Loucy (cell line): Measurements from ENCODE around the gene BCHE.

Source experiments
- H2AFZ ChIP-seq: fragments of 200-600 bp; sonication (generic); 2 replicates; pipeline ENCODE4 v1.6.0; 2016; ENCODE audit warnings: antibody characterized with exemption, mild to moderate bottlenecking, low read length, moderate library complexity
- H3F3A ChIP-seq: fragments of 200-600 bp; 2 replicates; pipeline ENCODE4 v1.6.0; 2016; ENCODE audit warnings: antibody characterized with exemption, low read depth, mild to moderate bottlenecking
- H3K27me3 ChIP-seq: fragments of 200-600 bp; sonication (generic); 2 replicates; pipeline ENCODE4 v1.6.1; 2014; ENCODE audit warnings: low read length, mild to moderate bottlenecking; ENCODE audit not compliant: insufficient read depth, poor library complexity, severe bottlenecking
- H3K36me3 ChIP-seq: fragments of 200-600 bp; sonication (generic); 2 replicates; pipeline ENCODE4 v1.6.1; 2016; ENCODE audit warnings: low read length; ENCODE audit not compliant: insufficient read depth
- H3K4me1 ChIP-seq: fragments of 200-600 bp; sonication (generic); 2 replicates; pipeline ENCODE4 v1.5.1; 2014; ENCODE audit warnings: low read length, mild to moderate bottlenecking; ENCODE audit not compliant: insufficient read depth, poor library complexity, severe bottlenecking
- H3K4me2 ChIP-seq: fragments of 200-600 bp; sonication (generic); 2 replicates; pipeline ENCODE4 v1.6.0; 2014; ENCODE audit warnings: antibody characterized with exemption, low read length, low read depth, mild to moderate bottlenecking; ENCODE audit not compliant: poor library complexity, severe bottlenecking
- H3K4me3 ChIP-seq: fragments of 200-600 bp; sonication (generic); 2 replicates; pipeline ENCODE4 v1.5.1; 2014; ENCODE audit warnings: low read length, mild to moderate bottlenecking, mixed read lengths; ENCODE audit not compliant: poor library complexity, severe bottlenecking
- H3K79me2 ChIP-seq: fragments of 200-600 bp; sonication (generic); 2 replicates; pipeline ENCODE4 v1.6.1; 2014; ENCODE audit warnings: low read length; ENCODE audit not compliant: insufficient read depth
- H3K9ac ChIP-seq: fragments of 200-600 bp; sonication (generic); 2 replicates; pipeline ENCODE4 v1.6.0; 2014; ENCODE audit warnings: mild to moderate bottlenecking, low read depth, low read length, moderate library complexity; ENCODE audit not compliant: poor library complexity, severe bottlenecking
- H3K9me2 ChIP-seq: fragments of 200-600 bp; sonication (generic); replicated peaks from 2 replicates; pipeline ENCODE4 v1.6.1; 2016; ENCODE audit warnings: low read depth, low read length, mixed read lengths
- H3K9me3 ChIP-seq: fragments of 200-600 bp; sonication (generic); 2 replicates; pipeline ENCODE4 v1.6.1; 2014; ENCODE audit warnings: mild to moderate bottlenecking, antibody characterized with exemption, low read length, low read depth; ENCODE audit not compliant: insufficient read depth
- H4K20me1 ChIP-seq: fragments of 200-600 bp; sonication (generic); 2 replicates; pipeline ENCODE4 v1.6.0; 2014; ENCODE audit warnings: antibody characterized with exemption, low read length, mild to moderate bottlenecking; ENCODE audit not compliant: insufficient read depth, poor library complexity, severe bottlenecking
- CTCF ChIP-seq: fragments of 200-600 bp; sonication (generic); conservative IDR thresholded peaks from 2 replicates; pipeline ENCODE4 v1.5.1; 2014; ENCODE audit warnings: mild to moderate bottlenecking, antibody characterized with exemption, low read length
- EZH2phosphoT487 ChIP-seq: fragments of 200-600 bp; IDR thresholded peaks from 2 replicates; pipeline ENCODE4 v1.6.1; 2018; ENCODE audit warnings: antibody characterized with exemption, mild to moderate bottlenecking, moderate library complexity, borderline replicate concordance

BCHE gene

GRCh38 chr3:165759041-165759440 lies 78.2 kb downstream of the BCHE start:
- no peaks in the 10 kb centered on the region for H3K36me3 ChIP-seq
- no peaks in the 10 kb centered on the region for H3F3A ChIP-seq
- no peaks in the 10 kb centered on the region for H3K27me3 ChIP-seq
- TF ChIP-seq EZH2phosphoT487, result no peak
- TF ChIP-seq CTCF, result no peak
- no peaks in the 10 kb centered on the region for H3K4me1 ChIP-seq
- no peaks in the 10 kb centered on the region for H3K9me2 ChIP-seq
- no peaks in the 10 kb centered on the region for H3K9me3 ChIP-seq
- no peak overlapping the region for H3K9ac ChIP-seq
- no peaks in the 10 kb centered on the region for H3K79me2 ChIP-seq
- H4K20me1 ChIP-seq, result no peaks in the 10 kb centered on the region
- no peak overlapping the region for H2AFZ ChIP-seq
- no peak overlapping the region for H3K4me3 ChIP-seq
- no peak overlapping the region for H3K4me2 ChIP-seq

- Histone ChIP-seq H3K9me3 (no peaks in the 10 kb centered on the region), H3K36me3 (no peaks in the 10 kb centered on the region), H2AFZ (no peak overlapping the region), H3K27me3 (no peaks in the 10 kb centered on the region), H3F3A (no peaks in the 10 kb centered on the region), H3K9me2 (no peaks in the 10 kb centered on the region), H3K9ac (no peak overlapping the region), H4K20me1 (no peaks in the 10 kb centered on the region), H3K4me3 (no peak overlapping the region), H3K4me2 (no peak overlapping the region), H3K79me2 (no peaks in the 10 kb centered on the region), H3K4me1 (no peaks in the 10 kb centered on the region)
- TF ChIP-seq EZH2phosphoT487 (no peak), CTCF (no peak)
Observed at GRCh38 chr3:165755571-165755970, 81.7 kb downstream of the BCHE start.

- no peaks in the 10 kb centered on the region for H3K79me2 ChIP-seq
- no peak overlapping the region for H3K4me3 ChIP-seq
- no peak overlapping the region for H3K4me2 ChIP-seq
- no peak overlapping the region for H2AFZ ChIP-seq
- H3K27me3 ChIP-seq, result no peaks in the 10 kb centered on the region
- H3K9me2 ChIP-seq, result no peaks in the 10 kb centered on the region
- no peaks in the 10 kb centered on the region for H3K9me3 ChIP-seq
- no peak overlapping the region for H3K9ac ChIP-seq
- no peaks in the 10 kb centered on the region for H4K20me1 ChIP-seq
- TF ChIP-seq CTCF, result no peak
- no peak for TF ChIP-seq EZH2phosphoT487
- H3K36me3 ChIP-seq, result no peaks in the 10 kb centered on the region
- H3K4me1 ChIP-seq, result no peaks in the 10 kb centered on the region
- no peaks in the 10 kb centered on the region for H3F3A ChIP-seq
Observed at GRCh38 chr3:165754219-165755007, 82.8 kb downstream of the BCHE start.
